ENCODE measurements around the gene NOL11.

GRCh38 chr17:67679225-67679624, 38.5 kb upstream of the NOL11 start:
- TF ChIP-seq, protein P1, sequence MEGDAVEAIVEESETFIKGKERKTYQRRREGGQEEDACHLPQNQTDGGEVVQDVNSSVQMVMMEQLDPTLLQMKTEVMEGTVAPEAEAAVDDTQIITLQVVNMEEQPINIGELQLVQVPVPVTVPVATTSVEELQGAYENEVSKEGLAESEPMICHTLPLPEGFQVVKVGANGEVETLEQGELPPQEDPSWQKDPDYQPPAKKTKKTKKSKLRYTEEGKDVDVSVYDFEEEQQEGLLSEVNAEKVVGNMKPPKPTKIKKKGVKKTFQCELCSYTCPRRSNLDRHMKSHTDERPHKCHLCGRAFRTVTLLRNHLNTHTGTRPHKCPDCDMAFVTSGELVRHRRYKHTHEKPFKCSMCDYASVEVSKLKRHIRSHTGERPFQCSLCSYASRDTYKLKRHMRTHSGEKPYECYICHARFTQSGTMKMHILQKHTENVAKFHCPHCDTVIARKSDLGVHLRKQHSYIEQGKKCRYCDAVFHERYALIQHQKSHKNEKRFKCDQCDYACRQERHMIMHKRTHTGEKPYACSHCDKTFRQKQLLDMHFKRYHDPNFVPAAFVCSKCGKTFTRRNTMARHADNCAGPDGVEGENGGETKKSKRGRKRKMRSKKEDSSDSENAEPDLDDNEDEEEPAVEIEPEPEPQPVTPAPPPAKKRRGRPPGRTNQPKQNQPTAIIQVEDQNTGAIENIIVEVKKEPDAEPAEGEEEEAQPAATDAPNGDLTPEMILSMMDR (IDR thresholded peaks at IDR 0.05) = no peak
- no peak for TF ChIP-seq POLR2AphosphoS5 (IDR thresholded peaks at IDR 0.05)
- no peak for TF ChIP-seq POLR2A (IDR thresholded peaks at IDR 0.05)
